ENCODE data around the gene IST1. TPM values are rescaled to one million over a fixed set of nuclear protein-coding genes. Genes with fewer than 3 reads are reported as not detected.
A peak's percentile ranks its signal among the peaks of the same experiment; 100 is the strongest.
"Not testable (repeated sequence)": the region's sequence is repeated elsewhere in the genome, so short reads cannot be mapped to it uniquely, and the experiment has no call there.

Gene IST1
- total and polyA plus RNA-seq, 12 donors = 80.6 to 140 (median 103) TPM

DNA sequence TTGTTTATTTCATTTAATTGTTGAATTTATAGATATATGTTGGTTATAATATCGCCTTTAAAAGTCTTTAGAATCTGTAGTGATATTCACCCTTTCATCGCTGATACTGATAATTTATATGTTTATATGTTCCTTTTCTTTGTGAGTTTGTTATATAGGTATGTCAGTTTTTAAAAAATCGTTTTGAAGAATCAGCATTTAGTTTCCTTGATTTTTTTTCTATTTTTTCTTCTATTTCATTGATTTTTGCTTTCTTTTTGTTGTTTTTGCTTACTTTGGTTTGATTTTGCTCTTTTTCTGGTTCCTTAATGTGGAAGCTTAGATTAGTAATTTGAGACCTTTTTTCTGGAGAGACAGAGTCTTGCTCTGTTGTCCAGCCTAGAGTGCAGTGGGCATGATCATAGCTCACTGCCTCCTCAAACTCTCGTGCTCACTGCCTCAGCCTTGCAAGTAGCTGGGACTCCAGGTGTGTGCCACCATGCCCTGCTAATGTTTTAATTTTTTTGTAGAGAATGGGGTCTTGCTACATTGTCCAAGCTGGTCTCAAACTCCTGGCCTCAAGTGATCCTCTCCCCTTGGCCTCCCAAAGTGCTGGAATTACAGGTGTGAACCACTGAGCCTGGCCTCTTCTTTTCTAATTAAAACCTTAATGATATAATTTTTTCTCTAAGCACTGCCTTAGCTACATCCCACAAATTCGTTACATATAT, 7.5 kb downstream of the IST1 start:
- Histone ChIP-seq H3K36me3 (peaks cover 0 to 10% (median 0%) of the 10 kb centered on the region in 9 donors), H3K4me3 (no peak overlapping the region), H3K9me3 (peaks cover 0 to 9% (median 0%) of the 10 kb centered on the region in 11 donors), H3K27ac (no peak overlapping the region), H3K4me1 (peaks cover 0 to 100% (median 66%) of the 10 kb centered on the region in 9 donors), H3K27me3 (no peaks in the 10 kb centered on the region)
- 86 to 88% methylated on average over 5 of the region's 5 CpGs for WGBS, 2 donors
- TF ChIP-seq, protein P1, sequence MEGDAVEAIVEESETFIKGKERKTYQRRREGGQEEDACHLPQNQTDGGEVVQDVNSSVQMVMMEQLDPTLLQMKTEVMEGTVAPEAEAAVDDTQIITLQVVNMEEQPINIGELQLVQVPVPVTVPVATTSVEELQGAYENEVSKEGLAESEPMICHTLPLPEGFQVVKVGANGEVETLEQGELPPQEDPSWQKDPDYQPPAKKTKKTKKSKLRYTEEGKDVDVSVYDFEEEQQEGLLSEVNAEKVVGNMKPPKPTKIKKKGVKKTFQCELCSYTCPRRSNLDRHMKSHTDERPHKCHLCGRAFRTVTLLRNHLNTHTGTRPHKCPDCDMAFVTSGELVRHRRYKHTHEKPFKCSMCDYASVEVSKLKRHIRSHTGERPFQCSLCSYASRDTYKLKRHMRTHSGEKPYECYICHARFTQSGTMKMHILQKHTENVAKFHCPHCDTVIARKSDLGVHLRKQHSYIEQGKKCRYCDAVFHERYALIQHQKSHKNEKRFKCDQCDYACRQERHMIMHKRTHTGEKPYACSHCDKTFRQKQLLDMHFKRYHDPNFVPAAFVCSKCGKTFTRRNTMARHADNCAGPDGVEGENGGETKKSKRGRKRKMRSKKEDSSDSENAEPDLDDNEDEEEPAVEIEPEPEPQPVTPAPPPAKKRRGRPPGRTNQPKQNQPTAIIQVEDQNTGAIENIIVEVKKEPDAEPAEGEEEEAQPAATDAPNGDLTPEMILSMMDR (IDR thresholded peaks at IDR 0.05) = no peak
- intact Hi-C loops (cut with DNase I) = no loop called here
- no peak for ATAC-seq
- DNase-seq = no peak

DNA sequence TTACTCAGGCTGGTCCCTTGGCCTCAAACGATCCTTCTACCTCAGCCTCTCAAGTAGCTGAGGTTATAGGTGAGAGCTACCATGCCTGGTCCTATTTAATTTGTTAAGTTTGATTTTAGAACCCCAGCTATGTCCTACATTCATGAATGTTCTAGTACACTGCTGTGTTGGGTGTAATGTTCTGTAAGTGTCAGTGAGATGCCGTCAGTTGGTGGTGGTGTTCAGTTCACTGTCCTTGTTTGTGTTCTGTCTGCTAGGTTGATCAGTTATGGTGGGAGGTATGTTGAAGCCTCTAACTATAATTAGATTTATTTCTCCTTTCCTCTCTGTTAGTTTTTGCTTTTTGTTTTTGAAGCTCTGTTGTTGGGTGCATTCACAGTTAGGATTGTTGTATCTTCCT, 8.3 kb downstream of the IST1 start:
- Histone ChIP-seq H3K4me1 (peaks cover 0 to 100% (median 66%) of the 10 kb centered on the region in 9 donors), H3K9me3 (peaks cover 0 to 9% (median 0%) of the 10 kb centered on the region in 11 donors), H3K36me3 (peaks cover 0 to 10% (median 0%) of the 10 kb centered on the region in 9 donors), H3K4me3 (no peak overlapping the region), H3K27me3 (no peaks in the 10 kb centered on the region), H3K27ac (no peak overlapping the region)
- TF ChIP-seq, protein P1 (IDR thresholded peaks at IDR 0.05) = no peak
- 61 to 73% methylated on average over 2 of the region's 2 CpGs for WGBS, 2 donors
- DNase-seq (no peak), ATAC-seq (peak in 5 of 8 donors; percentile 8 to 85 (median 56))
- intact Hi-C loops (cut with DNase I) = no loop called here

DNA sequence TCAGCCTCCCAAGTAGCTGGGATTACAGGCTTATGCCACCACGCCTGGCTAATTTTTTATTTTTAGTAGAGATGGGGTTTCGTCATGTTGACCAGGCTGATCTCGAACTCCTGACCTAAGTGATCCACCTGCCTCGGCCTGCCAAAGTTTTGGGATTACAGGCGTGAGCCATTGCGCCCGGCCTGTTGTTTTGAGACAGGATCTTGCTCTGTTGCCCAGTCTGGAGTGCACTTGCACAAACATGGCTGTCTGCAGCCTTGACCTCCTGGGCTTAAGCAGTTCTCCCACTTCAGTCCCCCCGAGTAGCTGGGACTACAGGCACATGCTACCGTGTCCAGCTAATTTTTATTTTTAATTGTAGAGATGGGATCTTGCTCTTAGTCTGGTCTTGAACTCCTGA, 8.9 kb downstream of the IST1 start:
- no peak for DNase-seq
- Histone ChIP-seq H3K4me3 (no peak overlapping the region), H3K4me1 (peaks cover 0 to 100% (median 63%) of the 10 kb centered on the region in 9 donors), H3K36me3 (peaks cover 0 to 13% (median 0%) of the 10 kb centered on the region in 9 donors), H3K27ac (no peak overlapping the region), H3K9me3 (peaks cover 0 to 9% (median 0%) of the 10 kb centered on the region in 11 donors), H3K27me3 (no peaks in the 10 kb centered on the region)
- intact Hi-C loops (cut with DNase I) = no loop called here
- WGBS, 2 donors = 81 to 87% methylated on average over 9 of the region's 9 CpGs
- TF ChIP-seq, protein P1 (IDR thresholded peaks at IDR 0.05) = no peak
- ATAC-seq = no peak

DNA sequence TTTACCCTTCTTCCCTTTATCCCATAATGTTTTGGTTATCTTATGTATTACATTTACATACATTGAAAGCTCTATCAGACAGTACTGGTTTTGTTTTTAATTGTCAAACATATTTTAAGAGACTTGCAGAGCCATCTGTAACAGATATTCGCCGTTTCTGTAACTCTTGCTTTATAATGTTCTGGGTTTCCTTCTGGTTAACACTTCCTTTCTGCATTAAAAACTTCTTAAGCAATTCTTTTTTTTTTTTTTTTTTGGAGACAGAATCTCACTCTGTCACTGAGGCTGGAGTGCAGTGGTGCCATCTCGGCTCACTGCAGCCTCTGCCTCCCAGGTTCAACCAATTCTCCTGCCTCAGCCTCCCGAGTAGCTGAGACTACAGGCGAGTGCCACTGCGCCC, 10.4 kb downstream of the IST1 start:
- 75 to 77% methylated on average over 6 of the region's 6 CpGs for WGBS, 2 donors
- H3K27me3 ChIP-seq; DNase-seq; H3K27ac ChIP-seq; H3K9me3 ChIP-seq; intact Hi-C loops (cut with DNase I); ATAC-seq; H3K4me3 ChIP-seq: not testable (repeated sequence)
- Histone ChIP-seq H3K4me1 (peaks cover 4 to 100% (median 55%) of the 10 kb centered on the region in 9 donors), H3K36me3 (peaks cover 0 to 18% (median 0%) of the 10 kb centered on the region in 9 donors)

DNA sequence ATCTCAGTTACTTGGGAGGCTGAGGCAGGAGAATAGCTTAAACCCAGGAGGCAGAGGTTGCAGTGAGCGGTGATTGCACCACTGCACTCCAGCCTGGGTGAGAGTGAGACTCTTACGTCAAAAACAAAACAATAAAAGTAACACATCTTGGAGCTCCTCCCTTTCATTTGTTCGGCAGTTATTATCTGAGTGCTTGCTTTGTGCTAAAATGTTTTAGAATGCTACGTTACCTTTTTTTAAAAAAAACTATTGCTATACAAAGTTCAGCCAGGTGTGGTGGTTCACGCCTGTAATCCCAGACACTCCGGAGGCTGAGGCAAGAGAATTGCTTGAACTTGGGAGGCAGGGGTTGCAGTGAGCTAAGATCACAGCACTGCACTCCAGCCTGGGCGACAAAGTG, 15.8 kb downstream of the IST1 start:
- no peak for DNase-seq
- Histone ChIP-seq H3K4me1 (peaks cover 9 to 92% (median 54%) of the 10 kb centered on the region in 9 donors), H3K27ac (no peak overlapping the region), H3K36me3 (peaks cover 0 to 38% (median 5%) of the 10 kb centered on the region in 9 donors), H3K27me3 (no peaks in the 10 kb centered on the region), H3K9me3 (peaks cover 0 to 9% (median 0%) of the 10 kb centered on the region in 11 donors), H3K4me3 (no peak overlapping the region)
- ATAC-seq = no peak
- intact Hi-C loops (cut with DNase I) = loop anchor here in 1 of 10 donors (2.0 kb wide), 1 partner anchor 26 kb away; no protein-coding TSS in a partner anchor
- TF ChIP-seq, protein P1 (IDR thresholded peaks at IDR 0.05) = no peak
- 85 to 90% methylated on average over 7 of the region's 7 CpGs for WGBS, 2 donors
